Measurements from ENCODE around the gene KMT5C. TPM values are rescaled to one million over a fixed set of nuclear protein-coding genes. Genes with fewer than 3 reads are reported as not detected.

The KMT5C gene
- total RNA-seq, 1 donor from 2014 or later: 68.4 TPM

DNA sequence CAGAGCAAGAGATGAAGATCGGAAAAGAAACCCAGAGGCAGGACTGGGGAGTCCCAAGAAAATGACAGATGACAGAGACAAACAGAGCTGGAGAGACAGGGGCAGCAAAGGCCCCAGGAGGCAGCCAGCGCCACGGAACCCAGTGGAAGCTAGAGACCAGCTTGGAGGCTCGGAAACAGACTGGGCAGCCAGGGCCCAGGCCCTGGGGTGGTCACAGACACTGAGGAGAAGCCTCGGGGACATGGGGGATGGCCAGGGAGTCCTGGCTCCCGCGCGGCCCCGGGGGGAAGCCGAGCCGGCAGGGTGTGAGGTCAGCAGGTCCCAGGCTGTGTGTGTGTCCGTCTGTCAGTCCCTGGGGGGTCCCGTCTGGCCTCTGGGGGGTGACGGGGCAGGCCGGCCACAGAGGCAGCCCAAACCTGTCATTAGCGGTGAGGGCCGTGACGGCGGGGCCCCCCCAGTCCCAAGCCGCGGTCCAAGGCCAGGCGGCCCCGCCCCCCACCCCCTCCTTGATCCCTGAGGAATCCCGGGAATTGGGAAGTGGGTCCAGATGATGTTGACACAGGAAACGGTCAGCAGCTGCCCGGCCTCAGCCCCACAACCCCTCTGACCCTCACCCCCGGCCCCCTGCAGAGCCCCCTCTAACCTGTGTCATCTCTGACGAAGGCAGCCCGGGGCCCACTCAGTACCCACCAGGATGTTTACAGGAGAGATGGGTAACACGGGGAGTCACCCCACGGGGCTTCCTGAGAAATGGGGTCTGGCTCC lies 34.5 kb downstream of the KMT5C start:
- Mint-ChIP-seq H3K36me3 (ENCODE audit: insufficient read depth) (peaks cover 1% of the 10 kb centered on the region), H3K9me3 (ENCODE audit: low read depth) (no peaks in the 10 kb centered on the region), H3K4me3 (ENCODE audit: low read depth) (no peak overlapping the region), H3K4me1 (ENCODE audit: low read depth) (peaks cover 18% of the 10 kb centered on the region), H3K27me3 (peaks cover 41% of the 10 kb centered on the region), H3K27ac (peak overlapping the region; percentile 32)
- no peak for TF ChIP-seq CTCF (IDR thresholded peaks at IDR 0.05; ENCODE audit: unreplicated experiment)
- no peak for DNase-seq (ENCODE audit: low spot score, unreplicated experiment)

DNA sequence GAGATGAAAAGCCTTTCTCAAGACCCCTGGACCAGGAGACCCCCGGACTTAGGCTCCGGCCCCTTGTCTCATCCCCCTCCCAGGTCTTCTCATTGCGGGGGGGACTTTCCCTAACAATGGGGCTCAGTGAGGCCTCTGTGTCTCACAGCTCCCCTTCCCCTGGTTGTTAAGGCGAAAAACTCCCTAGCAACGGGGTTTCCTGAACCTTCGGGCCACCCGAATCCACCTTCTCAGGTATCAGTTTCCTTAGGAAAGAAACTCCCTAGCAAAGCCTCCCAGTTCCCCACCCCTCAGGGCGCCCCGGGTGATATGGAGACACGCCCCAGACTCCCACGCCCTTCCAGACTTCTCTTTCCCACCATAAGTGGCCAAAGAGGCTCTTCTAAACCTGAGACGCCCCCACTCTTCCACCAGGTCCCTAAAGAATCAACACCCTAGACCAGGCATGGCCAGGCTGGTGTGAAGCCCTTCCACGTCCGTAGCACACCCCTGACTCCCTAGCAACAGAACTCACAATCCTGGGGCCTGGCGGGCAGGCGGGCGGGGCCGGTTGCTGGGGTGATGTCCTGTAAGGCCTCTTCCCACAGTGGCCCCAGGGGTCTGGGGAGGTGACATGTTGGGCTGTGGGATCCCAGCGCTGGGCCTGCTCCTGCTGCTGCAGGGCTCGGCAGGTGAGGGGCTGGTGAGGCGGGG lies 36.7 kb downstream of the KMT5C start, which contains the start of gene TMEM190:
Gene TMEM190 (plus strand): TSS at position 586 of the 693 bp plus-strand sequence. CDS start 28 bp downstream, at position 614.
- no peak for TF ChIP-seq CTCF (IDR thresholded peaks at IDR 0.05; ENCODE audit: unreplicated experiment)
- no peak for DNase-seq (ENCODE audit: low spot score, unreplicated experiment)
- Mint-ChIP-seq H3K9me3 (ENCODE audit: low read depth) (no peaks in the 10 kb centered on the region), H3K4me1 (ENCODE audit: low read depth) (peaks cover 13% of the 10 kb centered on the region), H3K27me3 (peaks cover 32% of the 10 kb centered on the region), H3K4me3 (ENCODE audit: low read depth) (no peak within 1 kb of the TSS), H3K36me3 (ENCODE audit: insufficient read depth) (peaks cover under 1% of the 10 kb centered on the region), H3K27ac (peak within 1 kb of the TSS; percentile 77)

DNA sequence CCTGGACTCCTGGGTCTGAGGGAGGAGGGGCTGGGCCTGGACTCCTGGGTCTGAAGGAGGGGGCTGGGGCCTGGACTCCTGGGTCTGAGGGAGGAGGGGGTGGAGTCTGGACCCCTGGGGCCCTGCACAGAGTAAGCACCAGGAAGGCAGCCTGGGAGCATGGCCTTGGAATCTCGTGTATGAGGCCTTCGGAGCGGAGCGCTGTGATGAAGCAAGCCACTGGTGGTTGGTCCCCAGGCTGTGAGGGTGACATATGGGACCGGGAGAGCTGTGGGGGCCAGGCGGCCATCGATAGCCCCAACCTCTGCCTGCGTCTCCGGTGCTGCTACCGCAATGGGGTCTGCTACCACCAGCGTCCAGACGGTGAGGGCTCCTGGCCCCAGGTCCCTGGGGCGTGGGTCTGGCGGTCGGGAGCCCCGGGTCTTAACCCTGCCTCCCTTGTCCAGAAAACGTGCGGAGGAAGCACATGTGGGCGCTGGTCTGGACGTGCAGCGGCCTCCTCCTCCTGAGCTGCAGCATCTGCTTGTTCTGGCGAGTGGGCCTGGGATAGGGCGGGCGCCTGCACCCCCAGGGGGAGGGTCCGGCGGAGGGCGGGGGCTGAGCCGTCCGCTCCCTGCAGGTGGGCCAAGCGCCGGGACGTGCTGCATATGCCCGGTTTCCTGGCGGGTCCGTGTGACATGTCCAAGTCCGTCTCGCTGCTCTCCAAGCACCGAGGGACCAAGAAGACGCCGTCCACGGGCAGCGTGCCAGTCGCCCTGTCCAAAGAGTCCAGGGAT lies 37.9 kb downstream of the KMT5C start:
- TF ChIP-seq CTCF (IDR thresholded peaks at IDR 0.05; ENCODE audit: unreplicated experiment): no peak
- Mint-ChIP-seq H3K27me3 (peaks cover 29% of the 10 kb centered on the region), H3K36me3 (ENCODE audit: insufficient read depth) (peaks cover 2% of the 10 kb centered on the region), H3K4me1 (ENCODE audit: low read depth) (peaks cover 12% of the 10 kb centered on the region), H3K27ac (no peak overlapping the region), H3K4me3 (ENCODE audit: low read depth) (no peak overlapping the region), H3K9me3 (ENCODE audit: low read depth) (no peaks in the 10 kb centered on the region)
- DNase-seq (ENCODE audit: low spot score, unreplicated experiment): no peak

DNA sequence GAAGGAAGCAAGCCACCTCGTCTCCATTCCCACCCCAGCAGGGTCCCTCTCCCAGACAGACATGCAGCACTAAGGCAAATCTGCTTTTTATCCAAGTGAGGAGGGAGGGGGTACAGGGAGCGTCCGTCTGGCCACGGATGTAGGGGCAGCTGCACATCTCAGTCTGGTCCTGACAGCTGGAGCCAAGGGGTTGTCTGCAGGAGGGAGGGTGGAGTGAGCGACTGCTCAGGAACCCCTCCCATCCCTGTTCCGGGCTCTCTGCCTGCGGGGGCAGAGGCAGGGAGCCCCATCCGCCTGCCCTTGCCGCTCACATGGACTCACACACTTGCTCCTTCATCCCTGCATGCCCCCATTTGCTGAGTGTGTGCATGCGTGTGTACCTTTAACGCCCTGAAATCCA lies 39.5 kb downstream of the KMT5C start:
- H3K4me3 Mint-ChIP-seq (ENCODE audit: low read depth): no peak overlapping the region
- no peak for DNase-seq (ENCODE audit: low spot score, unreplicated experiment)
- H3K27ac Mint-ChIP-seq: no peak overlapping the region
- H3K4me1 Mint-ChIP-seq (ENCODE audit: low read depth): peaks cover 7% of the 10 kb centered on the region
- peaks cover 24% of the 10 kb centered on the region for H3K27me3 Mint-ChIP-seq
- peaks cover 2% of the 10 kb centered on the region for H3K36me3 Mint-ChIP-seq (ENCODE audit: insufficient read depth)
- TF ChIP-seq CTCF (IDR thresholded peaks at IDR 0.05; ENCODE audit: unreplicated experiment): no peak
- H3K9me3 Mint-ChIP-seq (ENCODE audit: low read depth): no peaks in the 10 kb centered on the region

- H3K36me3 Mint-ChIP-seq (ENCODE audit: insufficient read depth): peaks cover 4% of the 10 kb centered on the region
- H3K27me3 Mint-ChIP-seq: peaks cover 20% of the 10 kb centered on the region
- peak overlapping the region; percentile 76 for H3K4me3 Mint-ChIP-seq (ENCODE audit: low read depth)
- no peak for TF ChIP-seq CTCF (IDR thresholded peaks at IDR 0.05; ENCODE audit: unreplicated experiment)
- H3K4me1 Mint-ChIP-seq (ENCODE audit: low read depth): peaks cover 15% of the 10 kb centered on the region
- DNase-seq (ENCODE audit: low spot score, unreplicated experiment): no peak
- H3K9me3 Mint-ChIP-seq (ENCODE audit: low read depth): no peaks in the 10 kb centered on the region
- H3K27ac Mint-ChIP-seq: no peak overlapping the region
Measured at GRCh38 chr19:55382013-55382412, 42.3 kb downstream of the KMT5C start.

All from progenitor cell of endocrine pancreas (in vitro differentiated cells).